ENCODE data around the gene RASL10A. TPM values are rescaled to one million over a fixed set of nuclear protein-coding genes. Genes with fewer than 3 reads are reported as not detected.

Gene RASL10A
- total RNA-seq, 1 experiment from 2014 or later, result not detected

- Histone ChIP-seq H4K20me1 (ENCODE audit: insufficient read depth) (no peaks in the 10 kb centered on the region), H2AFZ (no peak overlapping the region), H3K27me3 (ENCODE audit: insufficient read depth, low read depth) (no peaks in the 10 kb centered on the region), H3K4me2 (no peak overlapping the region), H3K9me3 (ENCODE audit: insufficient read depth, low read depth) (no peaks in the 10 kb centered on the region), H3K36me3 (ENCODE audit: low read depth) (no peaks in the 10 kb centered on the region), H3K79me2 (ENCODE audit: low read depth) (no peaks in the 10 kb centered on the region), H3K4me3 (no peak overlapping the region), H3K27ac (no peak overlapping the region), H3K9me2 (ENCODE audit: insufficient read depth) (no peaks in the 10 kb centered on the region), H3F3A (ENCODE audit: insufficient read depth, low read depth) (peaks cover 8% of the 10 kb centered on the region; the same call in 1 of the 2 replicates), H3K4me1 (replicated peaks; ENCODE audit: insufficient read depth) (peaks cover 3% of the 10 kb centered on the region)
- TF ChIP-seq EZH2 (IDR thresholded peaks at IDR 0.05; ENCODE audit: low read depth), result no peak
- no peak for TF ChIP-seq CTCF (conservative IDR thresholded peaks at IDR 0.05)
- DNase-seq, result no peak
- no TSS peak for BruUV-seq (replicated peaks)
- intact Hi-C loops (cut with micrococcal nuclease; ENCODE audit: unreplicated experiment), result no loop called here
- ChIA-PET CTCF (no interaction called here), POLR2A (ENCODE audit: unreplicated experiment) (no interaction called here)
These were observed 788 bp upstream of the RASL10A start for GRCh38 chr22:29316141-29316828.

- no peaks in the 10 kb centered on the region for H3K9me2 ChIP-seq (ENCODE audit: insufficient read depth)
- no peaks in the 10 kb centered on the region for H4K20me1 ChIP-seq (ENCODE audit: insufficient read depth)
- ChIA-PET CTCF (no interaction called here), POLR2A (ENCODE audit: unreplicated experiment) (no interaction called here)
- peaks cover 15% of the 10 kb centered on the region; the same call in 1 of the 2 replicates for H3F3A ChIP-seq (ENCODE audit: insufficient read depth, low read depth)
- H3K9me3 ChIP-seq (ENCODE audit: insufficient read depth, low read depth), result no peaks in the 10 kb centered on the region
- intact Hi-C loops (cut with micrococcal nuclease; ENCODE audit: unreplicated experiment), result no loop called here
- no peaks in the 10 kb centered on the region for H3K79me2 ChIP-seq (ENCODE audit: low read depth)
- no peaks in the 10 kb centered on the region for H3K27me3 ChIP-seq (ENCODE audit: insufficient read depth, low read depth)
- no TSS peak for BruUV-seq (replicated peaks)
- no peaks in the 10 kb centered on the region for H3K36me3 ChIP-seq (ENCODE audit: low read depth)
- H3K27ac ChIP-seq, result no peak overlapping the region
- H3K4me2 ChIP-seq, result peak overlapping the region; percentile 23; the same call in 1 of the 2 replicates
- H3K4me1 ChIP-seq (replicated peaks; ENCODE audit: insufficient read depth), result peaks cover 14% of the 10 kb centered on the region
- no peak overlapping the region for H2AFZ ChIP-seq
- no peak for DNase-seq
- H3K4me3 ChIP-seq, result no peak overlapping the region
- TF ChIP-seq EZH2 (IDR thresholded peaks at IDR 0.05; ENCODE audit: low read depth), result no peak
- TF ChIP-seq CTCF (conservative IDR thresholded peaks at IDR 0.05), result no peak
These were observed 786 bp downstream of the RASL10A start for GRCh38 chr22:29314537-29315285.

- no peak for DNase-seq
- H3K27me3 ChIP-seq (ENCODE audit: insufficient read depth, low read depth), result no peaks in the 10 kb centered on the region
- peaks cover 23% of the 10 kb centered on the region for H3K4me1 ChIP-seq (replicated peaks; ENCODE audit: insufficient read depth)
- TF ChIP-seq CTCF (conservative IDR thresholded peaks at IDR 0.05) (no peak), EZH2 (IDR thresholded peaks at IDR 0.05; ENCODE audit: low read depth) (no peak)
- intact Hi-C loops (cut with micrococcal nuclease; ENCODE audit: unreplicated experiment), result no loop called here
- no peaks in the 10 kb centered on the region for H3K79me2 ChIP-seq (ENCODE audit: low read depth)
- no peak overlapping the region for H3K27ac ChIP-seq
- no peaks in the 10 kb centered on the region for H3K9me3 ChIP-seq (ENCODE audit: insufficient read depth, low read depth)
- no peaks in the 10 kb centered on the region for H3K36me3 ChIP-seq (ENCODE audit: low read depth)
- no peak overlapping the region for H3K4me3 ChIP-seq
- H4K20me1 ChIP-seq (ENCODE audit: insufficient read depth), result no peaks in the 10 kb centered on the region
- ChIA-PET CTCF (no interaction called here), POLR2A (ENCODE audit: unreplicated experiment) (no interaction called here)
- H3F3A ChIP-seq (ENCODE audit: insufficient read depth, low read depth), result peaks cover 16% of the 10 kb centered on the region; the same call in 1 of the 2 replicates
- BruUV-seq (replicated peaks), result no TSS peak
- no peaks in the 10 kb centered on the region for H3K9me2 ChIP-seq (ENCODE audit: insufficient read depth)
- no peak overlapping the region for H3K4me2 ChIP-seq
- no peak overlapping the region for H2AFZ ChIP-seq
These were observed 1.7 kb downstream of the RASL10A start for GRCh38 chr22:29313576-29314466.

Data from PC-9 (cell line).